Activated naive CD8-positive, alpha-beta T cell treated with anti-CD3 and anti-CD28 coated beads, Interleukin-2, amount 50 U/mL, for 16 hours (primary cell): ENCODE data around the gene ZNF512B.
A peak's percentile ranks its signal among the peaks of the same experiment; 100 is the strongest.
"Not testable (repeated sequence)": the region's sequence is repeated elsewhere in the genome, so short reads cannot be mapped to it uniquely, and the experiment has no call there.

Experiments
- DNase-seq: peaks from one replicate; pipeline ENCODE4 v3.0.0-alpha.2; 2020; ENCODE audit warnings: low read depth, low spot score

Gene ZNF512B, protein sequence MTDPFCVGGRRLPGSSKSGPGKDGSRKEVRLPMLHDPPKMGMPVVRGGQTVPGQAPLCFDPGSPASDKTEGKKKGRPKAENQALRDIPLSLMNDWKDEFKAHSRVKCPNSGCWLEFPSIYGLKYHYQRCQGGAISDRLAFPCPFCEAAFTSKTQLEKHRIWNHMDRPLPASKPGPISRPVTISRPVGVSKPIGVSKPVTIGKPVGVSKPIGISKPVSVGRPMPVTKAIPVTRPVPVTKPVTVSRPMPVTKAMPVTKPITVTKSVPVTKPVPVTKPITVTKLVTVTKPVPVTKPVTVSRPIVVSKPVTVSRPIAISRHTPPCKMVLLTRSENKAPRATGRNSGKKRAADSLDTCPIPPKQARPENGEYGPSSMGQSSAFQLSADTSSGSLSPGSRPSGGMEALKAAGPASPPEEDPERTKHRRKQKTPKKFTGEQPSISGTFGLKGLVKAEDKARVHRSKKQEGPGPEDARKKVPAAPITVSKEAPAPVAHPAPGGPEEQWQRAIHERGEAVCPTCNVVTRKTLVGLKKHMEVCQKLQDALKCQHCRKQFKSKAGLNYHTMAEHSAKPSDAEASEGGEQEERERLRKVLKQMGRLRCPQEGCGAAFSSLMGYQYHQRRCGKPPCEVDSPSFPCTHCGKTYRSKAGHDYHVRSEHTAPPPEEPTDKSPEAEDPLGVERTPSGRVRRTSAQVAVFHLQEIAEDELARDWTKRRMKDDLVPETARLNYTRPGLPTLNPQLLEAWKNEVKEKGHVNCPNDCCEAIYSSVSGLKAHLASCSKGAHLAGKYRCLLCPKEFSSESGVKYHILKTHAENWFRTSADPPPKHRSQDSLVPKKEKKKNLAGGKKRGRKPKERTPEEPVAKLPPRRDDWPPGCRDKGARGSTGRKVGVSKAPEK

DNA sequence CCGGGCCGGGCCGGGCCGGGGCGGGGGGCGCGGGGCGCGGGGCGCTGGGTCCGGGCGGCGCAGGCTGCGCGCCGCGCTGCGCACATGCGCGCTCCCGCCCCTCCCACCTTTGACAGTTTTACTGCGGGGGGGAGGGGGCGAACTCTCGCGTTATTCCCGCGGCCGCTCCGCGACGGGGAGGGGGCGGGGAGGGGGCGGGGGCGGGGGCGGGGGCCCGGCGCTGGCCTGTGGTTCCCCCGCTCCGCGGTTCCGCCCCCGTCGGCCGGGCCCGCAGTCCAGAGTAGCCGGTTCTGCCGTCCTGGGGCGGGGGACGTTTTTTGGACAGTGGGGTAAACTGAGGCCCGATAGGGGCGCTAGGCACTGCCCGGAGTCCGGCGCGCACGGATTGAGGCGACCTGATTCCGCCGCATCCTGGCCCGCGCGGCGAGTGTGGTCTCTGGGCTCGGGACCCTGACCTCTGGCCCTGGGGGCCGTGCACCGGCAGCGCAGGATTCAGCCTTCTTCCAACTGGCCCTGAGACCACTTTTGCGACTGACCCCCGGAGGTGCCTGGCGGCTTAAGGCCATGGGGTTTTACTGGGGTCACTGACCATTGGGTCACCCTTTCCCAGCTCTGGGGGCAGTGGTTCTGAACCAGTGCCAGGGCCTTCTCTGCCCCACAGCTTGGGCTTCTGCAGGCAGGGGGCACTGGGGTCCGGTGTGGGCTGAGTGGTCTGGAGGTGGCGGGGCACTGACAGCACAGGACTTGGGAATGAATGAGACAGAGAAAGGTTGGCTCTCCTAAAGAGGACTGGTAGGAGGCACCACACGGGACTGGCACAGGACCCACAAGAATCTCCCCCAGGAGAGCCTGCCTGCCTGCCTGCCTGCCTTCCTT is at the start of gene ZNF512B:
ZNF512B (minus strand) TSS at position 93 of the 876 bp plus-strand sequence. CDS start 1,980 bp downstream, outside the sequence.
- DNase-seq, result no peak

DNA sequence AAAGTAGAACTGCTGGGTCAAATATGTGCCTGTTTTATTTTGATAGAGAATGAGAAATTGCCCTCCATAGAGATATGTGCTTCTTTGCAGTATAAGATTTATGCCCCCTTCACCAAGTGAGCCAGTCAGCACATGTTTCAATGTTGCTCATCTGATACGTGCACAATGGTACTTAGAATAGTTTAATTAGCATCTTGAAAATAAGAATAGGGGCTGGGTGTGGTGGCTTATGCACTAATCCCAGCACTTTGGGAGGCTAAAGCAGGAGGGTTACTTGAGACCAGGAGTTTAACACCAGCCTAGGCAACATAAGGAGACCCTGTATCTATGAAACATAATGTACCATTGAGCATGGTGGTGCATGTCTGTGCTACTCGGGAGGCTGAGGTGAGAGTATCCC is 45.9 kb upstream of the ZNF512B start:
- DNase-seq, result no peak

DNA sequence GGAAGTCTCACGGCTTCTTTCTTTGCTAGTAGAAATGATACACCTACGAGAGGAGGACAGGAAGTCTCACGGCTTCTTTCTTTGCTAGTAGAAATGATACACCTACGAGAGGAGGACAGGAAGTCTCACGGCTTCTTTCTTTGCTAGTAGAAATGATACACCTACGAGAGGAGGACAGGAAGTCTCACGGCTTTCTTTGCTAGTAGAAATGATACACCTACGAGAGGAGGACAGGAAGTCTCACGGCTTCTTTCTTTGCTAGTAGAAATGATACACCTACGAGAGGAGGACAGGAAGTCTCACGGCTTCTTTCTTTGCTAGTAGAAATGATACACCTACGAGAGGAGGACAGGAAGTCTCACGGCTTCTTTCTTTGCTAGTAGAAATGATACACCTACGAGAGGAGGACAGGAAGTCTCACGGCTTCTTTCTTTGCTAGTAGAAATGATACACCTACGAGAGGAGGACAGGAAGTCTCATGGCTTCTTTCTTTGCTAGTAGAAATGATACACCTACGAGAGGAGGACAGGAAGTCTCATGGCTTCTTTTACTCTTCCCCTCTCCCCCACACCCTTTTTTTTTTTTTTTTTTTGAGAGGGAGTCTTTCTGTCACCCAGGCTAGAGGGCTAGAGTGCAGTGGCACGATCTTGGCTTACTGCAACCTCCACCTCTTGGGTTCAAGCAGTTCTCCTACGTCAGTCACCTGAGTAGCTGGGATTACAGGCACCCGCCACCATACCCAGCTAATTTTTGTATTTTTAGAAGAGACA is 42.8 kb upstream of the ZNF512B start:
- not testable (repeated sequence) for DNase-seq

DNA sequence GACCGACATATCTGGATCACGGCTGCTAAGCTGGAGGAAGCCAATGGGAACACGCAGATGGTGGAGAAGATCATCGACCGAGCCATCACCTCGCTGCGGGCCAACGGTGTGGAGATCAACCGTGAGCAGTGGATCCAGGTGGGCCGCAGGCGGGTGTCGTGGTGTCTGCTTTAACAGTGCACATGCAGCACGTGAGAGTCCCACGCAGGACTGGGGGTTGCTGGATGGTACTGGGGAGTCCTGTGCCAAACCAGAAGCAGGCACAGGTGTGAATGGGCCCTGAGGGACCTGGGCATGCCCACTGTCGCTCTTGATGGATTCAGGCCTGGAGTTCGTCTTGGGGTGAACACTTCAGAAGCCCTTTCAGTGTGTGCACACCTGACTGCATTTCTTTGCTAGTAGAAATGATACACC is 41.6 kb upstream of the ZNF512B start:
- no peak for DNase-seq

DNA sequence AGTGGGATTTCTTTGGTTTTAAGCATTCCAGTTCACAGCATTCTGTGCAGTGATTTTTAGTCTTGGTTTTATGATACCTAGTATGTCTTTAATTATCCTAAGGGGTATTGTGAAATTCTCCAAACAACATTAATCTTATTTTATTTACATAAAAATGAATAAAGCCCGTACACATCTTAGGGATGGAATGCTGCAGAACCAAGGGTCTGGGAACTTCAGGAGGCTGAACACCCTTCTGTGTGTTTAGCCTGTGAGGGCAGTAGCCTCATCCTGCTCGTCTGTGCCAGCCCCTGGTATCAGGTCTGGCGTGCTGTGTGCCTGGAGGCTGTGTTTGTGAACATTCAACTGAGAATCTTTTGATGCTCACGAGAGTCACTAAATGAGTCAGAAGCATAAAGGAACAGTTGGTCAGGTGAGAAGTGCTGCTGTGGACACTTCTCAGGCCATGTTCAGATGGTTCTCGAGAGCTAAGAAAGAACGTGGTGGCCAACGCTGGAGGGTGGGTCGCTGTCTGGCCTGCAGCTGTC is 41.0 kb upstream of the ZNF512B start:
- no peak for DNase-seq

DNA sequence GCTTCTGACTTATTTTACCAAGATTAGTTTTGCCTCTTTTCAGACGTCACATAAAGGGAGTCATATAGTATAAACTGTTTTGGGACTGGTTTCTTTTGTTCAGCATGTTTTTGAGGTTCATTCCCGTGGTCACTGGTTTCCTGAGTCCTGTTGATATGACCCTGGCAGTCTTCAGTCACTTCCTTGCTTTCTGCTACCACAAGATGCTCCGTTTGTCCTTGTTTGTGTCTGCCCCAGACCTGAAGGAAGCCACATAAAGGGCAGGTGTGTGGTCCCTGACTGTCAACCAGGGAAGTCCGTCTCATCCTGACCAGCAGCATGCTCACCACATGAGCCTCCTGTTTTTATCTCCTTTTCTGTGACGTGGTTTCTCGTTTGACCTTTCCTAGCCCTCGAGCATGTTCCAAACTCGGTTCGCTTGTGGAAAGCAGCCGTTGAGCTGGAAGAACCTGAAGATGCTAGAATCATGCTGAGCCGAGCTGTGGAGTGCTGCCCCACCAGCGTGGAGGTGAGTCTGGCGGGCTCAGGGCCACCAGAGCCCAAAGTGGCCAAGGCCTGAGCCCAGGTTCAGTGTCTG is 40.2 kb upstream of the ZNF512B start:
- no peak for DNase-seq

DNA sequence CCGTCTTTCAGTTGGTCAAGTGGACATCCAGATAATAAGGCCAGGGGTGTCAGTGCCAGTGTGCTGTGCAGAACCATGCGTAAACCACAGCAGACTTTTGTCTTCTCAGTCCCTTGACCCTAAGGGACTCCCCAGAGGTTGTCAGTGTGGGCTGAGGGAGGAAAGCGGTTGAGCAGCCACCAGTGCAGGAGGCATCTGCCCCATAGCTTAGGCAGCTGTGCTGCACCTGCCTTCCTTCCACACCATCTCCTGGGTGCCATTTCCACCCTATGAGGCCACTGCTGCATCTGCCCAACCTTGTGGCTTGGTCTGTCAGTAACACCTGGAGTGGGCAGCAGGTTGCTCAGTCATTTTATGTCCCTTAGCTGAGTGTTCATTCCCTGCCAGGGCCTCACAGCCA is 37.2 kb upstream of the ZNF512B start:
- no peak for DNase-seq

DNA sequence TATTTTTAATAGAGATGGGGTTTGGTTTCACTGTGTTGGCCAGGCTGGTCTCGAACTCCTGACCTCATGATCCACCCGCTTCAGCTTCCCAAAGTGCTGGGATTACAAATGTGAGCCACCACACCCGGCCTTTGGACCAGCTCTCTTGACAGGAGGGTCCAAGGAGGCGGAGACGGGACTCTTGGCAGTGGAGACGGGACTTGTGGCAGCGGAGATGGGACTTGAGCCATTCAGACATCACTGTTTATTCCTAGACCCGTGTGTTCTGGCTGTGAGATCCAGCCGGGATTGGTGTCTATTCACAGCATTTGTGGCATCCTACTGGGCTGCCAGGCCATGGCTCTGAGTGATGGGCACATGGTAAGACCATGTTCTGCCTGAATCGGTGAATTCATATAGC is 36.8 kb upstream of the ZNF512B start:
- no peak for DNase-seq

DNA sequence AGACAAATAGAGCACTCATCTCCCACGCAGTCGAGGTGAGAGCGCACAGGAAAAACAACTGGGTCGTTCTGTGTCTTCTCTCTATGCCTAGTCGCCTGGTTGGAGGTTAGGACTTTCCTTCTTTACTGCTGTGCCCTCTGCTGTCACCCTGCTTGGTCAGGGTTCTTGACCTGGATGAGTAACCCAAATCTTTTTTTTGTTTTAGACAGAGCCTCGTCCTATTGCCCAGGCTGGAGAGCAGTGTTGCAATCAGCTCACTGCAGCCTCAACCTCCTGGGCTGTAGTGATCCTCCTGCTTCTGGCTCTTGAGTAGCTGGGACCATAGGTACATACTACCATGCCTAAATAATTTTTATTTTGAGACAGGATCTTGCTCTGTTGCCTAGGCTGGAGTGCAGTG is 35.7 kb upstream of the ZNF512B start:
- DNase-seq, result no peak

DNA sequence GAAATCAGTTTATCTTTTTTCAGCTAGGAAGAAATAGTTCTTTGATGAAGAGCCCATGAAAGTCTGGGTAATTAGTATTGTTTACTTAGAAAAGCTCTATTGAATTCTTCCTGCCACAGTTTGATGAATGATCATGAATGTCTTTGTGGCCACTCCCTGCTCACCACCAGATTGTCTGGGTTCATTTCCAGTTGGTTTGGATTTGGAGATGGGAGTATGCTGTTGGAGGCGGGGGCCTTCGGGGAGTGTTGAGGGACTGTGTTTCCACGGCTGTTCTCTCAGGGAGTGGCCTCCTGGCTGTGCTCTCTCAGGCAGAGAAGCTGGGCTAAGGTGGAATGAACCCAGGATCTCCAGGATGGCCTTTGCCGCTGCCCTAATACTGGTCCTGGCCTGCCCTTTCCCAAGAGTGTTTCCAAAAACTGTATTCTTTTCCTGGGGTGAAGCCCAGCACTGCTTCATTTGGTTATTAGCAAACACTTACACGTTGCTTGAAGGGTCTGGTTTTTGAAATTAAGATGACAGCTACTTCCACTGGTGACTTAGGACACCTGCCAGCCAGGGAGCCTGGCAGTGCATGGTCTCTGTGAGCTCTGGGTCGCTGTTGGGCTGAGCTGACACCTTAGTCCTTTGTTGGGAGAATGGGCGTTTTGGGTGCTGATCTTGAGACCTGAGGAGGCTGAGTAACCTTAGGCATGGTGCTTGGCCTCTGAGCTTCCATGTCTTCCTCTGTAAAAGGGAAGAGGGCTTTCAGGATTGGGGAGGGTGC is 34.4 kb upstream of the ZNF512B start:
- DNase-seq, result no peak

DNA sequence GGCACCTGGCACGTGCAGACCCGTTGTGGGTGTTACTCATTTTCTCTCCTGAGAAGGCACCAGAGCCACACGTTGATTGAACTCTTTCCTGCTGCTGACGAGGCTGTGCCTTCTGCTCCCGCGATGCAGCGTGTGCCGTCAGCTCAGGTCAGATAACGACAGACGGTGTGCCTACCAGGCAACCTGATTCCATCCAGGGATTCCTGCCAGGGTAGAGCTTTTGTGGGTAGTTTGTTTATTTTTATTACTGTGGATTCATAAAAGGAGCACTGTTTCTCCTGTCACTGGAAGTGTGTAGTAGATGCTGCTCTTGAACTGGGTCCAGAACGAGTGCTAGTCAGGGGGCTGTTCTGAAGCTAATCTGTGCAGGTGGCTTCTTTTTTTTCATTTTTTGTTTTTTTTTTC is 31.9 kb upstream of the ZNF512B start:
- DNase-seq, result no peak

DNA sequence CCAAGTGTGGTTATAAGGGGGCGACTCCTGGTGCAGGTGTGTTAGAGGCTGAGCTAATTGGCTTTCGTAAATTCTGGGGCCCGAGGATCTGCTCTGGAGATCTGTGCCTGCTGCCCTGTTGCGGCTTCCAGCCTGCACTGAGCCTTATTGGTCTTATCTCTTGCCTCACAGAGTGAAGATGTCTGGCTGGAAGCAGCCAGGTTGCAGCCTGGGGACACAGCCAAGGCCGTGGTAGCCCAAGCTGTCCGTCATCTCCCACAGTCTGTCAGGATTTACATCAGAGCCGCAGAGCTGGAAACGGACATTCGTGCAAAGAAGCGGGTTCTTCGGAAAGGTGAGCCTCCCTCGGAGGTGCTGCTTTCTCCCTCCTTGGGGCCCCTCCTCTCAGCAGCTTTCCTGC is 31.2 kb upstream of the ZNF512B start:
- DNase-seq, result no peak

DNA sequence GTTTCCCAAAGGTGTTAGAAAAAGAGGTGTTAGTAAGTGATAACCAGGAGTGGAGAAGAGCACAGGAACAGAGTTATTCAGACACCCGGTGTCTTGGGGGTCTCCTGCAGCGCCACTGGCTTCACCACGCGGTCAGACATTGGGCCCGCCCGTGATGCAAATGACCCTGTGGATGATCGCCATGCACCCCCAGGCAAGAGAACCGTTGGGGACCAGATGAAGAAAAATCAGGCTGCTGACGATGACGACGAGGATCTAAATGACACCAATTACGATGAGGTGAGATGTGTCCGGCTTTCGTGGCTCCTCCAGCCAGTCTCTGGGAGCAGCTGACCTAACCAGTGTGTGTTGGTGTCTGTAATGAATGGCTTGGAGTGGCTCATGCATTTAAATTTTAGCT is 13.2 kb upstream of the ZNF512B start:
- DNase-seq, result no peak

DNA sequence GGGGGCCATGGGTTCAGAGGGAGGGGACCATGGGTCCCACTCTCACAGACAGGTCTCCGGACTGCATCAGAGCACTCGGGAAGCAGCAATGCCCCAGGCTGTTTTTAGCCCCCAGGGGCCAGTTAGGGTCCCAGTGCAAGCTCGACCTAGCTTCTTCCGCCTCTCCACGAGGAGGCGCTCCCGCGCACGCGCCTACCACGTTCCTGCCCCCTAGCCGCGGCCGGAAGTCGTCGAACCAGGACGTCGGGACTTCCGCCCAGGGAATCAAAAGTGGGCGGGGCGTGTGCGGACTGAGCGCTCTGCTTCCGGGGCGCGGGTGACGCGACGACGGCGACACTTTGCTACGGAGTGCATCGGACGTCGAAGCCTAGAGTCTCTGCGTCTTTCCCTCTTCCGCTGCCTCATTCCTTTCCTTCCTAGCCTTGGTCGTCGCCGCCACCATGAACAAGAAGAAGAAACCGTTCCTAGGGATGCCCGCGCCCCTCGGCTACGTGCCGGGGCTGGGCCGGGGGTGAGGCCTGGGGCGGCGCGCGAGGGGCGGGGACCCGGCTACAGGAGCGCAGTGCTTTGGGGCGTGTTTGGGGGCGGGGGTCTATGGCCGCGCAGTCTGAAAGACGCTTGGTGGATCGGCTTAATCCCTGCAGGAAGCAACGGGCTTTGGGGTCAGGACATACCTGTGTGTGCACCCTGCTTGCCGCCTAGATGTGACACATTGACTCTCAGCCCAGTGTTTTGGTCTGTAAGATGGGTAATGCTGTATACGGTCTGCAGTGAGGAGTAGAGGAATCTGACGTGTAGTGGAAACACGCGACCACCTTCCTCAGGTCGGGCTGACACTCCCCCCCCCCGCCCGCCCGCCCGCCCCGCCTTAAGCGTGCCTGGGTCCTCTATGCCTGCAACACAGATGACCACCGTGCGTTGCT is 11.3 kb upstream of the ZNF512B start, which contains the start of gene PRPF6:
PRPF6 (plus strand) TSS at position 327 of the 923 bp plus-strand sequence; CDS start at position 441, 114 bp downstream.
- DNase-seq, result peak; percentile 89

DNA sequence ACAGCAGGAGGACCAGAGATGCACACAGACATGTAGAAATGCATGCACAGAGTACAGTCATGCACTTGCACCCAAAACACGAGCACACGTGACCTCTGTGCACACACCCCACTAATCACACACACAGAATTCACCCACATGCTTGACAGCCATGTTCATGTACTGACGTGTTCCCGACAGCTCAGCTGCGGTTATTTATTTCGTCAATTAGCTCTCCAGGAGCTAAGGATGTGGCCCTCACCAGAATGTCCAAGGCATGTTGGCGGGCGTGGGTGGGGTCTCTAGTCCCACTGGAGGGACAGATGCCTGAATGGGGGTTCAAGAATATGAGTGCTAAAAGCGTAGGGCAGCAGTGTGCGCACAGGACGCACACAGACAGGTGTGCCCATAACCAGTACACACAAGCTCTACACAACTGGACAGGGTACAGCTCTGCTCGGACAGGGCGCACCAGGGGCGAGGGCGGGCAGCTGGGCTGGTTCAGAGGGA is 10.6 kb upstream of the ZNF512B start:
- no peak for DNase-seq

DNA sequence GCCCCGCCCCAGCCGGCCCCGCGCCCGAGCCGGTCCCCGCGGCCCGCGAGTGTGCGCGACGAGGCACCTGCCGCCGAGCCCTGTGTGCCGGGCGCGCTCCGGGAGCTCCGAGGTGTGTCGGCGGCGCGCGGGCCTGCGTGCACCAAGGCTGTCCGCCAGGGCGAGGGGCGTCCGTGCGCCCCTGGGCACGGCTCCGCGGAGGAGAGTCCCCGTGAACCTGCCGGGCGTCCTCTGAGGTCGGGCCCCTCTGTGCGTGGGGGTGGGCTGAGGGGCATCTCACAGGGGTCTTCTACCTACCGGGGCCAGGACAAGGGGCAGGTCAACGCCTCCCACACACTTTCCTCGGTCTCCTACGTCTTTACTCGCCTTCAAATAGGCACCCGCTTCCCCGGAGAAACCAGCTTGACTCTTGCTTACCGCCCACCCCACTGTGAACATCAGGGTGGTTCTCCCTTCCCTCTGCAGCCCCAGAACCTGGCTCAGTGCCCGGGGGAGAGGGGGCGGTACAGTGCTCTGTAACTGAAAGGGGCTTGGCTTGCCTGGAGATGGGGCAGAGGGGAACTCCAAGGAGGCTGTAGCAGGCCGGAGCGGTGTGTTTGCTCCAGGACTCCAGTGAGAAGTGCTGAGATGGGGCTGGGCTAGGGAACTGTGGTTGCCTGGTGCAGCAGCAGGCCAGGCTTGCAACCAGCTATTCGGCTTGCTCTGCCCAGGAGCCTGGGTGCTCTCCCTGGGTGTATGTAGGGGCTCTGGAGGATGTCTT is 10.0 kb upstream of the ZNF512B start, which contains the start of gene SAMD10:
SAMD10 (minus strand) TSS at position 86 of the 760 bp plus-strand sequence. CDS start 175 bp downstream, outside the sequence.
- DNase-seq, result peak; percentile 84

DNA sequence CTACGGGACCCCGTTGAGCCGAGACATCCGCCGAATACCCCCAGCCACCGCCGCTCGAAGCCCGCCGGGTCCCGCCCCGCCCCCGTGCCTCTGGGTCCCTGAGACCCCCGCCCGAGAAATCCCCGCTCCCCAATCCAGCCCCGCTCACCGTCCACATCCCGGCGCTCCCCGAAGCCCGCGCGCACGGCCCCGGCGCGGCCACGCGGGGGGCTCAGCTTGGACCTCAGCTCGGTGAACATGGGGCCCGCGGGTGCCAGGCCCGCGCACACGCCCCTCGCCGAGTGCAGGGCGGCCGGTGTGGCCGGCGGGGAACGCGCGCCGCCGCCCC is 9.5 kb upstream of the ZNF512B start:
- DNase-seq, result no peak
